NCI-H524 treated with DMSO at 0.1 percent for 48 hours (cell line): ENCODE results near the gene COL1A1.

Source experiments
- DNase-seq: peaks from one replicate; lab custom pipeline; 2025; lab: John Stamatoyannopoulos, UW

The COL1A1 gene

GRCh38 chr17:50213026-50214022 is 11.9 kb upstream of the COL1A1 start:
- DNase-seq, result peak; percentile 40

GRCh38 chr17:50212121-50212843 is 10.9 kb upstream of the COL1A1 start:
- DNase-seq, result no peak

- DNase-seq, result no peak
Measured at GRCh38 chr17:50211249-50212120, 10.1 kb upstream of the COL1A1 start.

- DNase-seq, result no peak
Measured at GRCh38 chr17:50210240-50211225, 9.1 kb upstream of the COL1A1 start.

- peak; percentile 19 for DNase-seq
Measured at GRCh38 chr17:50209472-50210239, 8.2 kb upstream of the COL1A1 start.

GRCh38 chr17:50209133-50209471 is 7.7 kb upstream of the COL1A1 start:
- no peak for DNase-seq

GRCh38 chr17:50208611-50209061 is 7.2 kb upstream of the COL1A1 start:
- no peak for DNase-seq

GRCh38 chr17:50207792-50208567 is 6.5 kb upstream of the COL1A1 start:
- no peak for DNase-seq

GRCh38 chr17:50207315-50207714 is 5.9 kb upstream of the COL1A1 start:
- DNase-seq, result no peak

- DNase-seq, result peak; percentile 3
Measured at GRCh38 chr17:50206604-50207293, 5.3 kb upstream of the COL1A1 start.

- no peak for DNase-seq
Measured at GRCh38 chr17:50205963-50206505, 4.6 kb upstream of the COL1A1 start.

GRCh38 chr17:50205111-50205962 is 3.9 kb upstream of the COL1A1 start:
- no peak for DNase-seq

GRCh38 chr17:50204431-50204830 is 3.0 kb upstream of the COL1A1 start:
- DNase-seq, result no peak

GRCh38 chr17:50203604-50204345 is 2.3 kb upstream of the COL1A1 start:
- no peak for DNase-seq

- no peak for DNase-seq
Measured at GRCh38 chr17:50203086-50203485, 1.7 kb upstream of the COL1A1 start.

GRCh38 chr17:50200457-50201275 is 765 bp downstream of the COL1A1 start:
- DNase-seq, result peak; percentile 37
